GM12801 (cell line): ENCODE measurements around the gene UBE2H.

Source experiments
- CTCF ChIP-seq: IDR thresholded peaks from one replicate; pipeline ENCODE4 v1.5.1; 2011; ENCODE audit warnings: control low read depth; ENCODE audit not compliant: insufficient read length; ENCODE audit errors: extremely low read depth

UBE2H gene

GRCh38 chr7:129877146-129877792, 75.5 kb downstream of the UBE2H start:
- TF ChIP-seq CTCF: no peak

GRCh38 chr7:129875745-129876411, 76.9 kb downstream of the UBE2H start:
- TF ChIP-seq CTCF: no peak

GRCh38 chr7:129875160-129875559, 77.6 kb downstream of the UBE2H start:
- TF ChIP-seq CTCF: no peak

GRCh38 chr7:129874722-129875121, 78.0 kb downstream of the UBE2H start:
- TF ChIP-seq CTCF: no peak

GRCh38 chr7:129872054-129872453, 80.7 kb downstream of the UBE2H start:
- TF ChIP-seq CTCF: no peak

GRCh38 chr7:129870668-129871067, 82.1 kb downstream of the UBE2H start:
- no peak for TF ChIP-seq CTCF

- TF ChIP-seq CTCF: no peak
Measured at GRCh38 chr7:129866251-129866650, 86.5 kb downstream of the UBE2H start.
